ENCODE data around the gene BTBD3.

DNA sequence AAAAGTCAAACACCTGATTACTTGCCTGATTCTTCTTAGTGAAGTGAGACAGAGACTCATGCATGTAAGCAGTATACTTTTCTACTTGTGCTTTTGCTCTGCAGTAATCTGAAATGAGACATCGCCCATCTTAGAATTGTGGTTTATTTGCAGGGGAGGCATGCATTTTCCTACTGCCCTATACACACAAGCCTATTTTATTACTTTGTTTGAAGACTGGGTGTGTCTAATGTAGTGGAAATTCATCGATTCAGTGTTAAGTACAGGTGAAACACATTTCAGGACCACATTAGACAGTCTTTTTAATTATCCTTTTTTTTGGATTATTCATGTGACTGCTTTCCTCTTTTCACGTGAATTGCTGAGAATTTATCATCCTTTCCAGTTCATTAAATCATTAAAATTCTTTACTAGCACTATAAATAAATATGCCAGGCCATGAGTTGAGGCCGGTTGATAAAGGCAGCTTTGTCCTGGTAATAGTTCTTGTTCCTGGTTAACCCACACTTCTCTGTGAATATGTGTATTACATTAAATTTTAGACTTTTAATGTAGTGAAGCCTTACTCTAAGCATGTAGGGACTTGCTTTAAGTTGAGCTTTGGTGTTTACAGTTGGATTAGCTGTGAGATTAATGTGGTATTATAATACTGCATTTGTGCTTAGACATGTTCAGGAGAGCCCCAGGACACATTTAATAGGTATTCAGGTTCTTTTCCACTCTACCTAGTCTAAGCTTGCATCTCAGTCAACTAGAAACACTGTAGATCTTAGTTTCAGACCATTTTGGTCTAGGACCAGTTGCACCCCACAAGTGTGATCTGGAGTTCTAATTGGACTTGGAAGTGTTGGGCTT lies 10.8 kb upstream of the BTBD3 start:
- TF ChIP-seq CTCF (conservative IDR thresholded peaks at IDR 0.05 in 1 of 2, IDR thresholded peaks at IDR 0.05 in 1 of 2; ENCODE audit: extremely low read depth in 1 of 2, insufficient read depth in 1 of 2, low read depth in 1 of 2, low read length in 2 of 2) = no peak
- no peak for TF ChIP-seq EZH2 (IDR thresholded peaks at IDR 0.05; ENCODE audit: borderline replicate concordance, low read length)
